IPS-15b (cell line): ENCODE results near the gene WDPCP.
"Not testable (repeated sequence)": the region's sequence is repeated elsewhere in the genome, so short reads cannot be mapped to it uniquely, and the experiment has no call there.

ENCODE experiments used
- H3K27me3 ChIP-seq: one replicate; pipeline ENCODE4 v1.6.1; 2013; ENCODE audit warnings: low read length; ENCODE audit not compliant: control insufficient read depth, insufficient read depth
- H3K36me3 ChIP-seq: one replicate; pipeline ENCODE4 v1.6.1; 2013; ENCODE audit warnings: low read length; ENCODE audit not compliant: control insufficient read depth, insufficient read depth
- H3K4me1 ChIP-seq: one replicate; pipeline ENCODE4 v1.6.1; 2013; ENCODE audit warnings: mild to moderate bottlenecking, low read length; ENCODE audit not compliant: control insufficient read depth, insufficient read depth
- H3K4me3 ChIP-seq: one replicate; pipeline ENCODE4 v1.5.1; 2013; ENCODE audit warnings: low read depth, low read length
- H3K9ac ChIP-seq: one replicate; pipeline ENCODE4 v1.6.1; 2013; ENCODE audit warnings: low read depth, mild to moderate bottlenecking, low read length
- H3K9me3 ChIP-seq: one replicate; pipeline ENCODE4 v1.6.1; 2013; ENCODE audit warnings: mild to moderate bottlenecking, low read length; ENCODE audit not compliant: control insufficient read depth, insufficient read depth

Gene WDPCP

GRCh38 chr2:63399156-63399555, 189.1 kb downstream of the WDPCP start:
- no peaks in the 10 kb centered on the region for H3K36me3 ChIP-seq
- no peaks in the 10 kb centered on the region for H3K27me3 ChIP-seq
- no peak overlapping the region for H3K9ac ChIP-seq
- no peak overlapping the region for H3K4me3 ChIP-seq
- peaks cover 3% of the 10 kb centered on the region for H3K4me1 ChIP-seq
- no peaks in the 10 kb centered on the region for H3K9me3 ChIP-seq

- Histone ChIP-seq H3K27me3 (no peaks in the 10 kb centered on the region), H3K36me3 (no peaks in the 10 kb centered on the region), H3K9ac (no peak overlapping the region), H3K9me3 (no peaks in the 10 kb centered on the region), H3K4me3 (no peak overlapping the region), H3K4me1 (peaks cover 9% of the 10 kb centered on the region)
These were observed 208.8 kb downstream of the WDPCP start for GRCh38 chr2:63379451-63379850.

DNA sequence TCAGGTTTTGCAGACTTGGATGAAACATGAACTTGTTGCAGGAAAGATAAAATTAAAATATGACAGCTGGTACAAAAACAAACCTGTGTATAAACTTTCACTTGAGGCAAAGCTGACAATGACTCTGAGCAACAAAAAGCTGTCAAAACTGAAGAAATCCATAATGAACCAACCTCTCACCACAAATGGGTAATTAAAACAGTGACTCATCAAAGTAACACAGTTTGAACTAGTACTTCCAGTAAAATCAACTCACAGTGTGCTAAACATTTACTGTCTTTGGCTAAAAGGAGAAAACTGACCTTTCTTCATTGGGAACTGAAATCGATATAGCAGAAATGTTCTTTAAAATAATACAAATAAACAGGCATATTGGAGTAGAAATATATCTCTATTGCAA, 209.7 kb downstream of the WDPCP start:
- Histone ChIP-seq H3K9ac (no peak overlapping the region), H3K4me3 (no peak overlapping the region), H3K27me3 (no peaks in the 10 kb centered on the region), H3K4me1 (peaks cover 9% of the 10 kb centered on the region), H3K9me3 (no peaks in the 10 kb centered on the region), H3K36me3 (no peaks in the 10 kb centered on the region)

DNA sequence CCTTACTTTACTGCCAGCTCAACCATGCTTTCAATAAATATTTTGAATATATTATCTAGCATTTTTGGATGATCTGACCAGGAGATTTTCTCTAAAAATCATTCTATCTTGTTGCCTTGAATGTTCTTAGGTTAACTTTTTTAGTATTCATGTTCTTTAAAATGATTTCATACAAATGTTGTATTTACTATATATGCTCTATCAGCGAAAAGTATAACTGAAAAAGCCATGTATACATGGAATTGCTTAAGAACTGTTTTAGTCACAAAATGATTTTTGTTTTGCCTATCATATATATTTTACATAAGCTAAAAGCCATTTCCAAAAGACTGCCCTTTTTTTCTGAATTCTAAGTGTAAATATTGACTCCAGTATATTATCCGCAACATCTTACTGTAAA, 213.9 kb downstream of the WDPCP start:
- Histone ChIP-seq H3K4me3 (no peak overlapping the region), H3K9me3 (no peaks in the 10 kb centered on the region), H3K9ac (no peak overlapping the region), H3K4me1 (peaks cover 6% of the 10 kb centered on the region), H3K36me3 (no peaks in the 10 kb centered on the region), H3K27me3 (no peaks in the 10 kb centered on the region)

DNA sequence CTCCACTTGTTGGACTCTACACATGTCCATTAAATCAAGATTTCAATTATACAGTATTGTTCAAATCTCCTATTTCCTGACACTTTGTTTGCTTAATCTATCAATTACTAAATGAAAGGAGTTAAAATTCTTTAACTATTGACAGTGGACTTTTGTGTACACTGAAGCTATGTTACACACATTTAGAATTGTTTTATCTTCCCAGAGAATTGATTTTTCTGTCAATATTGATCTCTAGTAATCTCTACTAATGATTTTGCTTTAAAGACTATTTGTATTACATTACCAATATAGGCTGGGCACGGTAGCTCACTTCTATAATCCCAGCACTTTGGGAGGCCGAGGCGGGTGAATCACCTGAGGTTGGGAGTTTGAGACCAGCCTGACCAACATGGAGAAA, 215.7 kb downstream of the WDPCP start:
- H3K36me3 ChIP-seq = no peaks in the 10 kb centered on the region
- H3K27me3 ChIP-seq = no peaks in the 10 kb centered on the region
- no peaks in the 10 kb centered on the region for H3K4me1 ChIP-seq
- no peak overlapping the region for H3K4me3 ChIP-seq
- H3K9ac ChIP-seq = no peak overlapping the region
- H3K9me3 ChIP-seq = no peaks in the 10 kb centered on the region

DNA sequence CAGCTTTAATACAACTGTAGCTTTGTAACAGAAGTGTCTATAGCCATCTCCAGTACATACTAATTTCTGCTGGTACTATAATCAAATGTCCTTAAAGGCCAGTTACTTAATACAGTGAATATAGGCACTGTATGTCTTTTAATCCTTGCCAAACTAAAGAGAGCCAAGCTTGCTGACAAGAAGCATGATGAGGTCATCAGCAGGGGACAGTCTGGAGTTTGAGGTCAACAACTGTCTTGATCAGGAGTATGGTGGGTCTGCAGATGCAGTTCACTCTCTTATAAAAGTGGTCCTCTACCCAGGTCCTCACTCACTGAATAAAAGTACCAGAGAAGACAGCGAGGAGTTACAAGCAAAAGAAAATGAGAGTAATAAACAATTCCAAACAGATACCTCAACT, 219.1 kb downstream of the WDPCP start:
- Histone ChIP-seq H3K27me3 (no peaks in the 10 kb centered on the region), H3K4me3 (no peak overlapping the region), H3K4me1 (no peaks in the 10 kb centered on the region), H3K36me3 (no peaks in the 10 kb centered on the region), H3K9me3 (no peaks in the 10 kb centered on the region), H3K9ac (no peak overlapping the region)

GRCh38 chr2:63364866-63365265, 223.4 kb downstream of the WDPCP start:
- H3K4me3 ChIP-seq = no peak overlapping the region
- no peaks in the 10 kb centered on the region for H3K4me1 ChIP-seq
- no peaks in the 10 kb centered on the region for H3K36me3 ChIP-seq
- no peaks in the 10 kb centered on the region for H3K9me3 ChIP-seq
- H3K9ac ChIP-seq = no peak overlapping the region
- no peaks in the 10 kb centered on the region for H3K27me3 ChIP-seq

GRCh38 chr2:63357722-63358121, 230.6 kb downstream of the WDPCP start:
- H3K4me1 ChIP-seq, H3K9ac ChIP-seq, H3K36me3 ChIP-seq, H3K4me3 ChIP-seq, H3K27me3 ChIP-seq, H3K9me3 ChIP-seq: not testable (repeated sequence)

DNA sequence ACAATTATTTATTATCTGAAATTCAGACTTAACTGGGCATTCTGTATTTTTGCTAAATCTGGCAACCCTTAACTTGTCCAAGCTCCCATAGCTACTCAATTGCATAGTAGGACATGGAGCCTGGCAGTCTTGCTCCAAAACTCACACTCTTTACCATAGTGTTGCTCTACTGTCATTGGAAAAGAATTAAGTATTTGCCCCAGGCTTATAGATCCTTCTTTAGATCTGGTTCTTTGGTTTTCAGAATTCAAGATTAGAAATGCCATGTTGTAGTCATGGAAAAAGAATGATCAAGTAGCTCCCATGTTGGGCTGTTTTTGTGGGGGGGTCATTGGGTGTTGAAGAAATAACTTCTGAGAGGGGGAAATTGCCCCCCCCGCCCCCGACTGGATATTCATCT, 240.9 kb downstream of the WDPCP start:
- no peaks in the 10 kb centered on the region for H3K36me3 ChIP-seq
- no peaks in the 10 kb centered on the region for H3K27me3 ChIP-seq
- no peaks in the 10 kb centered on the region for H3K9me3 ChIP-seq
- no peak overlapping the region for H3K4me3 ChIP-seq
- peaks cover 8% of the 10 kb centered on the region for H3K4me1 ChIP-seq
- H3K9ac ChIP-seq = no peak overlapping the region

GRCh38 chr2:63346411-63346810, 241.9 kb downstream of the WDPCP start:
- Histone ChIP-seq H3K4me1 (peaks cover 8% of the 10 kb centered on the region), H3K9ac (no peak overlapping the region), H3K27me3 (no peaks in the 10 kb centered on the region), H3K4me3 (no peak overlapping the region), H3K36me3 (no peaks in the 10 kb centered on the region), H3K9me3 (no peaks in the 10 kb centered on the region)

DNA sequence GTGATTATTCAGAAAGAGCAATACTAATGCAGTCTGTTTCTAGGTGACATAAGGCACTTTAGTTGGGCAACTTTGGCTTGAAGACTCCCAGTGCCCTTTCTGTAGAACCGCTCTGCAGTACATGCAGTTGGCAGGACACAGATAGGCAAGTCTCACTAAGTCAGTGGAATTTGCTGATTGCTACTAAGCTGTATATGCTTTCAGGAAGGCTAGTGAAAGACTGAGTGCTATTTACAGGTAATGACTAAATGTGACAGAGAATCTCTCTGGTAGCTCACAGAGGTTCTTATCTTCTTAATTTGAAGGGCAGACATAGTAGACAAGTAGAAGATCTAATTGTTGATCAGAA, 243.0 kb downstream of the WDPCP start:
- Histone ChIP-seq H3K36me3 (no peaks in the 10 kb centered on the region), H3K4me3 (no peak overlapping the region), H3K9ac (no peak overlapping the region), H3K4me1 (peaks cover 8% of the 10 kb centered on the region), H3K27me3 (no peaks in the 10 kb centered on the region), H3K9me3 (no peaks in the 10 kb centered on the region)

DNA sequence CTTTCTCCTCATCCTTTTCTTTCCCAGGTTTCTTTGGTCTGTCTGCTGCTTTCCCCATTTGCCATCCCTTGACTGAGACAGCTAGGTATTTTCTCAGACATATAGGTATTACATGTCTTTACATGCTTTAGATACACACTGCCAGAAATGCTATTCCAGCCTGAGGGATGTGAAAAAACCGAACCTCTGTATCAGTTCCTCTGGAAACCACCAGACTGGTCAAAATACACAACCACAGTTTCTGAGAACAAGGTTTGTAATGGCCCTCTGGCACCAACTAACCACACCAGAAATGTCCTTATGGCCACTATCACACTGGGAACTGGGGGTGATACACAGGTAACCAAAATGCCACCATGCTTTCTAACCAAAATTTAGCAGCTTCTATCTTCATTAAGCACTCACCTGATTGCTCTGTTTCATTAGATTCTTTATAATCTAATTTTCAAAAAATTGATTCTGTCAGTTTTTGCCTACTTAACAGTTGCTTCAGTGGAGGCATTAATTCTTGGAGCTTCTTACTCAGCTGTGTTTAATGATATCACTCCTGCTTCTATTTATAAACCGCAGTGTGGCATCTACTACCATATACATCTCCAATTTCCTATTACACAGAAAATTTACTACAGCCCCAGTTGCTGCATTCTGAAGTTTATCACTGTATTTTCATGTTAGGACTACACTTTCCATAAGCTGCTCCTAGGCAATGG, 243.5 kb downstream of the WDPCP start:
- no peak overlapping the region for H3K4me3 ChIP-seq
- no peaks in the 10 kb centered on the region for H3K9me3 ChIP-seq
- H3K27me3 ChIP-seq = no peaks in the 10 kb centered on the region
- H3K4me1 ChIP-seq = peaks cover 8% of the 10 kb centered on the region
- H3K36me3 ChIP-seq = no peaks in the 10 kb centered on the region
- no peak overlapping the region for H3K9ac ChIP-seq
